Measurements from ENCODE around the gene DGKZ.

DNA sequence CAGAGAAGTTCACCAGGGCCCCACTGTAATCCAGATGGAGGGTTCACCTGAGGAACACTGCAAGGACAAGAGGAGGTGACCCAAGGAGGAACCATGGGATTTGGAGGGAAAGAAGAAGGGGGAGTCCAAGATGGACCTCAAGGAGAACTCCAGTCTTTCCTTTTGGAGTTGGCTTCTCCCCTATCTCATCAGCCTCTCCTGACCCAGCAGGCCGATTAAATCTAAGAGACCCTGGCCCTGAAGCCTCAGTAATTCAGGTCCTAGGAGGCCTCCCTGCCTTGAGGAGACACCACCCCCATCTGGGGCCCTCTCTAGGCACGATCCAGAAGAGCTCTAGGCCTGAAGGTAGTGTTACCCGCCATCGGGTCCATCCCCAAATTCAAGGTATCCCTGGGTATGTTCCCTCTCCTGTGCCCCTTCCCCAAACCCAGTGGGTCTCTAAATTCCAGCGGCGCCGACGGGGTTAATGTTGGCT is 15.1 kb upstream of the DGKZ start:
- TF ChIP-seq, protein P1, sequence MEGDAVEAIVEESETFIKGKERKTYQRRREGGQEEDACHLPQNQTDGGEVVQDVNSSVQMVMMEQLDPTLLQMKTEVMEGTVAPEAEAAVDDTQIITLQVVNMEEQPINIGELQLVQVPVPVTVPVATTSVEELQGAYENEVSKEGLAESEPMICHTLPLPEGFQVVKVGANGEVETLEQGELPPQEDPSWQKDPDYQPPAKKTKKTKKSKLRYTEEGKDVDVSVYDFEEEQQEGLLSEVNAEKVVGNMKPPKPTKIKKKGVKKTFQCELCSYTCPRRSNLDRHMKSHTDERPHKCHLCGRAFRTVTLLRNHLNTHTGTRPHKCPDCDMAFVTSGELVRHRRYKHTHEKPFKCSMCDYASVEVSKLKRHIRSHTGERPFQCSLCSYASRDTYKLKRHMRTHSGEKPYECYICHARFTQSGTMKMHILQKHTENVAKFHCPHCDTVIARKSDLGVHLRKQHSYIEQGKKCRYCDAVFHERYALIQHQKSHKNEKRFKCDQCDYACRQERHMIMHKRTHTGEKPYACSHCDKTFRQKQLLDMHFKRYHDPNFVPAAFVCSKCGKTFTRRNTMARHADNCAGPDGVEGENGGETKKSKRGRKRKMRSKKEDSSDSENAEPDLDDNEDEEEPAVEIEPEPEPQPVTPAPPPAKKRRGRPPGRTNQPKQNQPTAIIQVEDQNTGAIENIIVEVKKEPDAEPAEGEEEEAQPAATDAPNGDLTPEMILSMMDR (IDR thresholded peaks at IDR 0.05; ENCODE audit: insufficient read depth, low read length, poor library complexity, severe bottlenecking), result no peak
- TF ChIP-seq EZH2phosphoT487 (conservative IDR thresholded peaks at IDR 0.05; ENCODE audit: low read length), result no peak
